MM.1S (cell line): ENCODE measurements around the gene SUGP2.

Experiments
- DNase-seq: peaks from one replicate; pipeline ENCODE4 v3.0.0-alpha.2; 2015
- H2AFZ ChIP-seq: fragments of 300-600 bp; sonication (generic); 2 replicates; pipeline ENCODE4 v1.6.0; 2016; ENCODE audit warnings: antibody characterized with exemption, low read length
- H3F3A ChIP-seq: fragments of 300-600 bp; sonication (generic); 2 replicates; pipeline ENCODE4 v1.6.1; 2016; ENCODE audit warnings: mild to moderate bottlenecking, antibody characterized with exemption, low read length, moderate library complexity, mixed read lengths; ENCODE audit not compliant: insufficient read depth
- H3K27ac ChIP-seq: fragments of 300-600 bp; sonication (generic); 2 replicates; pipeline ENCODE4 v1.5.1; 2016; ENCODE audit warnings: mild to moderate bottlenecking, low read length
- H3K27me3 ChIP-seq: fragments of 300-600 bp; sonication (generic); replicated peaks from 2 replicates; pipeline ENCODE4 v1.6.0; 2016; ENCODE audit warnings: low read length; ENCODE audit not compliant: insufficient read depth
- H3K36me3 ChIP-seq: fragments of 300-600 bp; sonication (generic); replicated peaks from 2 replicates; pipeline ENCODE4 v1.6.1; 2016; ENCODE audit warnings: mild to moderate bottlenecking, low read length, mixed read lengths; ENCODE audit not compliant: insufficient read depth
- H3K4me1 ChIP-seq: fragments of 300-600 bp; sonication (generic); 2 replicates; pipeline ENCODE4 v1.6.1; 2016; ENCODE audit warnings: low read length, mixed read lengths
- H3K4me2 ChIP-seq: fragments of 300-600 bp; sonication (generic); 2 replicates; pipeline ENCODE4 v1.6.0; 2016; ENCODE audit warnings: low read depth, low read length
- H3K4me3 ChIP-seq: fragments of 300-600 bp; sonication (generic); 2 replicates; pipeline ENCODE4 v1.5.1; 2016; ENCODE audit warnings: low read length, mixed read lengths
- H3K79me2 ChIP-seq: fragments of 300-600 bp; sonication (generic); 2 replicates; pipeline ENCODE4 v1.6.1; 2016; ENCODE audit warnings: mixed run types, low read length, mixed read lengths
- H3K9ac ChIP-seq: fragments of 300-600 bp; sonication (generic); 2 replicates; pipeline ENCODE4 v1.6.1; 2016; ENCODE audit warnings: low read length, mixed read lengths
- H3K9me2 ChIP-seq: fragments of 300-600 bp; sonication (generic); replicated peaks from 2 replicates; pipeline ENCODE4 v1.6.1; 2016; ENCODE audit warnings: mild to moderate bottlenecking, low read length, mixed read lengths; ENCODE audit not compliant: insufficient read depth
- H3K9me3 ChIP-seq: fragments of 300-600 bp; sonication (generic); replicated peaks from 2 replicates; pipeline ENCODE4 v1.6.1; 2016; ENCODE audit warnings: mild to moderate bottlenecking, low read length, mixed read lengths; ENCODE audit not compliant: insufficient read depth
- H4K20me1 ChIP-seq: fragments of 300-600 bp; sonication (generic); 2 replicates; pipeline ENCODE4 v1.6.1; 2016; ENCODE audit warnings: mild to moderate bottlenecking, low read length, moderate library complexity, mixed read lengths; ENCODE audit not compliant: insufficient read depth
- CTCF ChIP-seq: fragments of 300-600 bp; sonication (generic); IDR thresholded peaks from 2 replicates; pipeline ENCODE4 v1.5.1; 2016; ENCODE audit warnings: antibody characterized with exemption, low read length, mixed read lengths
- EZH2 ChIP-seq: fragments of 300-600 bp; sonication (generic); optimal IDR thresholded peaks from 2 replicates; pipeline ENCODE3; 2017; ENCODE audit warnings: low read depth, mild to moderate bottlenecking, antibody characterized with exemption, low read length, mixed read lengths
- EZH2phosphoT487 ChIP-seq: fragments of 300-600 bp; sonication (generic); IDR thresholded peaks from 2 replicates; pipeline ENCODE4 v1.6.1; 2018; ENCODE audit warnings: antibody characterized with exemption, low read length

SUGP2 gene

GRCh38 chr19:18989316-18989715 is 44.0 kb downstream of the SUGP2 start:
- Histone ChIP-seq H2AFZ (no peak overlapping the region), H4K20me1 (no peaks in the 10 kb centered on the region), H3K4me1 (peaks cover 4% of the 10 kb centered on the region; the same call in 1 of the 2 replicates), H3K9me3 (no peaks in the 10 kb centered on the region), H3K4me3 (no peak overlapping the region), H3F3A (no peaks in the 10 kb centered on the region; the same call in 1 of the 2 replicates), H3K27ac (no peak overlapping the region), H3K9ac (no peak overlapping the region), H3K79me2 (no peaks in the 10 kb centered on the region), H3K27me3 (no peaks in the 10 kb centered on the region), H3K36me3 (no peaks in the 10 kb centered on the region), H3K9me2 (no peaks in the 10 kb centered on the region), H3K4me2 (no peak overlapping the region)
- DNase-seq = no peak
- no peak for TF ChIP-seq EZH2

DNA sequence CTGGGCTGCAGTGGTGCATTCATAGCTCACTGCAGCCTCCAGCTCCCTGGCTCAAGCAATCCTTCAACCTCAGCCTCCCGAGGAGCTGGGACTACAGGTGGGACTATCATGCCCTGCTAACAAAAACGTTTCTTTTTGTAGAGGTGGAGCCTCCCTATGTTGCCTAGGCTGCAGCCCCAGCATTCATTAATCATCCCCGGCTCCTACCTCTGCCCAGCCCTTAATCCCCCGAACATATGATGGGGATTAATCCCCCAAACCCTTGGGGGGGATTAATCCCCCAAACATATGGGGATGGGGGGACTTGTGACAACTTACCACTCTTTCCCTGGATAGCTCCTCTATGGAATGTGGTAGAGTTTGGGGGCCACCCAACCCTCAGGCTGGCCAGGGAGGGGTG is 45.9 kb downstream of the SUGP2 start:
- TF ChIP-seq CTCF = no peak
- TF ChIP-seq EZH2 = no peak
- no peak for TF ChIP-seq EZH2phosphoT487
- no peaks in the 10 kb centered on the region for H3K79me2 ChIP-seq

DNA sequence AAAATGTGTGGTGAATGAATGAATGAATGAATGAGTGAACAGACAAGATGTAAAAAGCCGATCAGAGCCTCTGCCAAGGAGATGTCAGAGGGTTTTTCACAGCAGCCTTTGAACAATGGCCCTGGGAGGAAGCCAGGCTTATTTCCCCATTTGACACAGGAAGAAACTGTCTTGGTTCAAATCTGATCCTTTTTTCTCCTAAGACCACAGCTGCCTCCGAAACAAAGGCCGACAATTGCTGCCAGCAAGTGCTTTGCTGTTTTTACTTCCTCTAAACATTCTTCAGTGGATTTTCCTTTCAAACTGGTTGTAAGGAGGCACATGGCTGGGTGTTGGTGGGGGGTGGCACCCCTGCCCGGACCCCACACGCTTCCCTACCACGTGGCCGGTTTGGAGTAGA is 48.1 kb downstream of the SUGP2 start:
- Histone ChIP-seq H3K4me2 (no peak overlapping the region), H3F3A (no peaks in the 10 kb centered on the region), H2AFZ (no peak overlapping the region), H3K36me3 (no peaks in the 10 kb centered on the region), H3K27me3 (no peaks in the 10 kb centered on the region), H3K9ac (no peak overlapping the region), H3K4me3 (no peak overlapping the region), H4K20me1 (no peaks in the 10 kb centered on the region), H3K27ac (no peak overlapping the region), H3K79me2 (no peaks in the 10 kb centered on the region), H3K4me1 (peaks cover 4% of the 10 kb centered on the region; the same call in 1 of the 2 replicates), H3K9me3 (no peaks in the 10 kb centered on the region), H3K9me2 (no peaks in the 10 kb centered on the region)
- no peak for TF ChIP-seq EZH2
- TF ChIP-seq EZH2phosphoT487 = no peak
- no peak for TF ChIP-seq CTCF
- DNase-seq = no peak

More for the DNA sequence above, 45.9 kb downstream of the SUGP2 start:
- Histone ChIP-seq H3F3A (no peaks in the 10 kb centered on the region; the same call in 1 of the 2 replicates), H3K9ac (no peak overlapping the region), H3K9me3 (no peaks in the 10 kb centered on the region), H3K4me1 (peaks cover 4% of the 10 kb centered on the region; the same call in 1 of the 2 replicates), H3K4me3 (no peak overlapping the region), H3K36me3 (no peaks in the 10 kb centered on the region), H3K4me2 (no peak overlapping the region), H3K9me2 (no peaks in the 10 kb centered on the region), H3K27ac (no peak overlapping the region), H2AFZ (no peak overlapping the region), H4K20me1 (no peaks in the 10 kb centered on the region), H3K27me3 (no peaks in the 10 kb centered on the region)
- DNase-seq = no peak

DNA sequence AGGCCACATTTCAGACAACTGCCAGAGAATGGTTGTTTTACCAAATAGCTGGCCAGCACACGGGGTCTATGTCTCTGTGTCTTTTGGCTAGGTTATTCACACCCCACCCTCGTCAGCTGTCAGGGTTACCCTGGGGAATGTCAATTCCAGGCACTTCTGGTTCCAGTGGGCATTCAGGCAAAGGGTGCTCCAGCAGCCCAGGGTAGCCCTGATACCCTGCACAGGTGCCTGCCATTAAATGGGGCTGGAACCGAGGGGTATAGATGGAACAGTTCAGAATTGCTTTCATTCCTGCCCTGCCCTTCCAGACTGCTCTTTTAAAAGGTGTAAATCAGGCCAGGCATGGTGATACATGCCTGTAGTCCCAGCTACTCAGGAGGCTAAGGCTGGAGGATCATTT is 49.1 kb downstream of the SUGP2 start:
- Histone ChIP-seq H3K9me2 (no peaks in the 10 kb centered on the region), H3K9ac (no peak overlapping the region), H2AFZ (no peak overlapping the region), H3K27me3 (no peaks in the 10 kb centered on the region), H3F3A (no peaks in the 10 kb centered on the region), H3K9me3 (no peaks in the 10 kb centered on the region), H4K20me1 (no peaks in the 10 kb centered on the region), H3K27ac (no peak overlapping the region), H3K4me3 (no peak overlapping the region), H3K4me1 (peaks cover 4% of the 10 kb centered on the region; the same call in 1 of the 2 replicates), H3K79me2 (no peaks in the 10 kb centered on the region), H3K36me3 (no peaks in the 10 kb centered on the region), H3K4me2 (no peak overlapping the region)
- DNase-seq = no peak
- TF ChIP-seq CTCF (no peak), EZH2 (no peak), EZH2phosphoT487 (no peak)
